K562 (cell line): ENCODE results near the gene CNDP1. TPM values are rescaled to one million over a fixed set of nuclear protein-coding genes. Genes with fewer than 3 reads are reported as not detected.

Source experiments
- ATAC-seq: fragments of 200-7000 bp; cut with Tn5 transposase; 3 replicates; pipeline ENCODE4 v1.9.1; 2020; ENCODE audit warnings: moderate library complexity
- BruUV-seq: library from RNA; stranded (reverse); fragments of 400-500 nt; replicated peaks from 2 replicates; lab custom pipeline; 2021; lab: Mats Ljungman, UMichigan
- CTCF ChIA-PET: fragments of 300-600 bp; formaldehyde crosslinking; extraction: SDS; loops from one replicate; lab custom pipeline; 2021; ENCODE audit warnings: low intra/inter-chr PET ratio; lab: Yijun Ruan, JAX
- POLR2A ChIA-PET: fragments of 300-600, 350-650 bp; sonication (Branson Sonifier 250); formaldehyde crosslinking; extraction: SDS; loops from one replicate; lab custom pipeline; 2021; ENCODE audit warnings: antibody characterized with exemption, inconsistent platforms; lab: Yijun Ruan, JAX
- DNase-seq, 4 experiments: peaks; one replicate each; pipeline versions ENCODE4 v3.0.0 to v3.0.0-alpha.2; 2011 to 2018; ENCODE audit warnings: low spot score in 3 of 4, mixed read lengths in 3 of 4; ENCODE audit errors: extremely low read depth in 1 of 4
- FAIRE-seq: peaks from 2 replicates; lab custom pipeline; 2011; peaks lifted over from hg19 to GRCh38; lab: Jason Lieb, UNC
- H2AFZ ChIP-seq: 2 replicates; pipeline ENCODE4 v1.6.0; 2011; ENCODE audit warnings: low read depth, low read length, control low read depth, inconsistent platforms
- H3K27ac ChIP-seq: fragments of 200-600 bp; 3 replicates; pipeline ENCODE4 v1.8.0; 2011; ENCODE audit warnings: low read depth, mild to moderate bottlenecking, control low read depth, inconsistent platforms, low read length, moderate library complexity, mixed read lengths; ENCODE audit errors: extremely low read depth
- H3K27me3 ChIP-seq, 2 experiments: fragments of 300-600 bp in 1 of 2; 2 replicates in 1 of 2; 3 replicates in 1 of 2; pipeline versions ENCODE4 v1.6.0 to v1.8.0; 2011; ENCODE audit warnings: inconsistent platforms in 2 of 2, low read length in 2 of 2, mild to moderate bottlenecking in 1 of 2, mixed read lengths in 1 of 2, moderate library complexity in 1 of 2; ENCODE audit not compliant: control insufficient read depth in 2 of 2, insufficient read depth in 2 of 2
- H3K36me3 ChIP-seq: fragments of 300-600 bp; 3 replicates; pipeline ENCODE4 v1.8.0; 2011; ENCODE audit warnings: mild to moderate bottlenecking, low read length, inconsistent platforms; ENCODE audit not compliant: control insufficient read depth, insufficient read depth
- H3K4me1 ChIP-seq, 2 experiments: fragments of 200-600 bp in 1 of 2; replicated peaks in 1 of 2; 2 replicates in 1 of 2; 3 replicates in 1 of 2; pipeline versions ENCODE4 v1.5.1 to v1.8.0; 2011; ENCODE audit warnings: inconsistent platforms in 2 of 2, low read length in 2 of 2, mild to moderate bottlenecking in 1 of 2, mixed read lengths in 1 of 2, moderate library complexity in 1 of 2; ENCODE audit not compliant: control insufficient read depth in 2 of 2, insufficient read depth in 2 of 2
- H3K4me2 ChIP-seq: 2 replicates; pipeline ENCODE4 v1.6.1; 2011; ENCODE audit warnings: low read length, control low read depth, inconsistent platforms, mixed read lengths; ENCODE audit not compliant: insufficient read depth
- H3K4me3 ChIP-seq: fragments of 200-600 bp; sonication (generic), shearing (Covaris generic); 2 replicates; pipeline ENCODE4 v1.5.1; 2016; ENCODE audit warnings: control low read depth, inconsistent platforms
- H3K79me2 ChIP-seq: fragments of 200-600 bp; 3 replicates; pipeline ENCODE4 v1.8.0; 2011; ENCODE audit warnings: low read length, inconsistent platforms; ENCODE audit not compliant: control insufficient read depth, insufficient read depth
- H3K9ac ChIP-seq, 2 experiments: 2 replicates each; pipeline versions ENCODE4 v1.6.0 to v1.6.1; 2011; ENCODE audit warnings: low read depth in 2 of 2, low read length in 2 of 2, control low read depth in 1 of 2, inconsistent platforms in 1 of 2, mild to moderate bottlenecking in 1 of 2, mixed read lengths in 1 of 2; ENCODE audit not compliant: insufficient read depth in 1 of 2
- H3K9me1 ChIP-seq: one replicate; pipeline ENCODE4 v1.6.0; 2011; ENCODE audit warnings: inconsistent platforms, mild to moderate bottlenecking, low read length, moderate library complexity; ENCODE audit not compliant: control insufficient read depth, insufficient read depth
- H3K9me3 ChIP-seq: replicated peaks from 2 replicates; pipeline ENCODE4 v1.5.1; 2011; ENCODE audit warnings: low read depth, low read length, inconsistent platforms; ENCODE audit not compliant: control insufficient read depth, insufficient read depth
- H4K20me1 ChIP-seq: replicated peaks from 2 replicates; pipeline ENCODE4 v1.6.1; 2011; ENCODE audit warnings: low read length, inconsistent platforms, mixed read lengths; ENCODE audit not compliant: control insufficient read depth, insufficient read depth
- CHCHD3 ChIP-seq: fragments of 250-450 bp; sonication (Bioruptor Pico); IDR thresholded peaks from 2 replicates; pipeline ENCODE4 v2.1.2; 2022; ENCODE audit warnings: mild to moderate bottlenecking
- KLF13 ChIP-seq: fragments of 450-650 bp; IDR thresholded peaks from 2 replicates; pipeline ENCODE4 v1.6.1; 2016; ENCODE audit warnings: missing genetic modification characterization, low read depth, mild to moderate bottlenecking, missing compliant biosample characterization, moderate library complexity, borderline replicate concordance
- L3MBTL2 ChIP-seq: fragments of 450-650 bp; IDR thresholded peaks from 2 replicates; pipeline ENCODE4 v1.6.1; 2016; ENCODE audit warnings: mild to moderate bottlenecking, moderate library complexity
- MEF2A ChIP-seq: IDR thresholded peaks from 2 replicates; pipeline ENCODE4 v1.6.1; 2011; ENCODE audit warnings: low read depth, mild to moderate bottlenecking, low read length, moderate library complexity; ENCODE audit not compliant: control insufficient read depth
- MYC ChIP-seq, 2 experiments: fragments of 250-450 bp in 1 of 2; sonication (Bioruptor Pico) in 1 of 2; IDR thresholded peaks; 2 replicates each; pipeline versions ENCODE4 v1.5.1 to v1.6.1; 2012 to 2021; ENCODE audit warnings: low read depth in 2 of 2, borderline replicate concordance in 1 of 2, improper control_type of control experiment in 1 of 2, low read length in 1 of 2, mild to moderate bottlenecking in 1 of 2, moderate library complexity in 1 of 2
- TCF3 ChIP-seq: sonication (generic); formaldehyde crosslinking; IDR thresholded peaks from 2 replicates; pipeline ENCODE4 v1.4.0; 2020; ENCODE audit warnings: mild to moderate bottlenecking, missing genetic modification reagents
- ZNF551 ChIP-seq: fragments of 250-450 bp; sonication (Bioruptor Pico); IDR thresholded peaks from 2 replicates; pipeline ENCODE4 v1.5.0; 2021; ENCODE audit warnings: mild to moderate bottlenecking, moderate library complexity
- ZNF561 ChIP-seq: fragments of 450-650 bp; formaldehyde crosslinking; conservative IDR thresholded peaks from 2 replicates; pipeline ENCODE4 v1.4.0; 2020; ENCODE audit warnings: mild to moderate bottlenecking, moderate library complexity
- WGBS: fragments of 100-300 bp; shearing (Covaris generic); methylation state at CpG from one replicate; pipeline ENCODE4 v1.1.6; 2016; ENCODE audit warnings: low coverage, mixed read lengths; ENCODE audit not compliant: insufficient coverage; ENCODE audit errors: missing lambda C conversion rate; 5-methylcytosine and 5-hydroxymethylcytosine counted together
- in situ Hi-C: fragments of 300-500 bp; cut with MboI; formaldehyde crosslinking; loops from 4 replicates; pipeline ENCODE4 v1.15.0; 2018; ENCODE audit warnings: inconsistent platforms, mixed read lengths
- intact Hi-C: fragments of 100-400 bp; cut with micrococcal nuclease; formaldehyde crosslinking; loops from 2 replicates; pipeline ENCODE4 v1.14.2; 2022
- polyA plus RNA-seq, 8 experiments: library from polyadenylated mRNA; depleted of rRNA in 4 of 8; stranded (reverse) in 5 of 8; unstranded in 3 of 8; fragments of >200 nt; fragmentation: Nextera tagmentation in 2 of 8; fragmentation: Illumina TruSeq in 1 of 8; extraction: Ambion mirVana in 2 of 8; extraction: Trizol in 1 of 8; gene quantifications; 2 replicates each; pipeline versions ENCODE4 v1.2.1 to v1.2.3, GENCODE V29; 2011 to 2014; ENCODE audit warnings: inconsistent platforms in 1 of 8, missing spikeins in 1 of 8
- total RNA-seq, 7 experiments: library from RNA; depleted of rRNA in 6 of 7; stranded (reverse); fragments of >200 nt in 6 of 7; fragmentation: Illumina TruSeq in 2 of 7; extraction: Trizol in 2 of 7; gene quantifications; 2 replicates each; pipeline versions ENCODE4 v1.2.1 to v1.2.3, GENCODE V29; 2011 to 2021; ENCODE audit warnings: low replicate concordance in 1 of 7
- TF ChIP-seq, protein P1 (sequence below): fragments of 450-650 bp; IDR thresholded peaks from 2 replicates; pipeline ENCODE4 v1.6.1; 2016; ENCODE audit warnings: missing biosample characterization, missing genetic modification characterization
- TF ChIP-seq, protein P2 (sequence below): fragments of 200-800 bp; sonication (Bioruptor generic); IDR thresholded peaks from 2 replicates; pipeline ENCODE4 v1.6.1; 2016; ENCODE audit warnings: missing genetic modification characterization, missing compliant biosample characterization
- TF ChIP-seq, protein P3 (sequence below): sonication (generic); formaldehyde crosslinking; IDR thresholded peaks from 2 replicates; pipeline ENCODE4 v1.8.0; 2022; ENCODE audit warnings: mild to moderate bottlenecking, missing genetic modification reagents

The CNDP1 gene
- total and polyA plus RNA-seq, 9 of the 15 experiments (the other 6 are each of a cell fraction or from before 2014, with no cell fraction given) = not detected

DNA sequence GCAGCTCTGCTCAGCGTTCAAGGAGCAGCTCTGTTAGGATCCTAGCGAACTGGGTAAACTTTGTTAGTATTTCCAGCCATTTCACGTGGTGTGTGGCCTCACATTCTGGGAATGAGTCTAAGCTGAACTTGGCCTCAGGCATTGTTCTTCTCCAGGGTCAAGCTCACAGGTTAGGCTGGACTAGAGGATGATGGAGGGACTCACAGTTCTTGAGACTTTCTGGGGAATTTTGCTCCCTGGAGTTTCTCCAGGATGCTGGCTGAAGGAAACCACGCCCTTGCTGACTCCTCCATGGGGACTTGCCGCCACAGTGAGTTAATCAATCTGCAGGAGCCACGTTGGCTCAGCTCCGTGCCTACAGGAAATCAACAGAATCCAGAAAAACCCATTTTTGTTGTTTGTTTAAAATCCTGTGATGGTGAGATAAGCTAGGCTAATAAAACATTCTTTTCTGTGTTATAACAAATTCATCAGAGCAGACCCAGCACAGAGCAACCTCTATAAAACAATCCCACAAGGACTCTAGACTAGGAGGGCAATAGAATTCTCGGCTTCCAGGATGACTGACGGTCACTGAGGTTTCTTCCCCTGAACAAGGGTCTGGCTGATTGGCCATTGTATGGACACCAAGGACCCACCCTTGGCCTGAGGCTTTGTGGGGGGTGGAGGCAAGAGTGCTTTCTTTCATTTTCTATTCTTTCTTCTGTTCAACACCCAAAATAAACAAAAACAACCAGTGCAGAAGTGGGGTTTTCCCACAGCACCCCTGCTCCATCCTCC is 12.6 kb downstream of the CNDP1 start:
- FAIRE-seq (no peak), DNase-seq (no peak), ATAC-seq (no peak)
- peaks cover 6 to 25% of the 10 kb centered on the region in 2 experiments; a peak in 4 of 5 replicates for H3K27me3 ChIP-seq
- WGBS = 0% methylated on average over 9 of the region's 9 CpGs
- ChIA-PET POLR2A (interaction anchor here (0.6 kb wide), 2 partner anchors 34 to 41 kb away, joined by 3 read pairs; no protein-coding TSS in a partner anchor), CTCF (no interaction called here)
- BruUV-seq = no TSS peak
- no peaks in the 10 kb centered on the region for H3K79me2 ChIP-seq
- H3K4me1 ChIP-seq = no peaks in the 10 kb centered on the region
- H3K36me3 ChIP-seq = no peaks in the 10 kb centered on the region
- no peaks in the 10 kb centered on the region for H3K9me1 ChIP-seq
- H3K9me3 ChIP-seq = no peaks in the 10 kb centered on the region
- H3K4me2 ChIP-seq = no peak overlapping the region
- no peaks in the 10 kb centered on the region for H4K20me1 ChIP-seq
- H3K9ac ChIP-seq = no peak overlapping the region
- no peak overlapping the region for H2AFZ ChIP-seq
- H3K4me3 ChIP-seq = no peak overlapping the region
- intact Hi-C loops (no loop called here), in situ Hi-C loops (no loop called here)
- H3K27ac ChIP-seq = no peak overlapping the region
- no peak for TF ChIP-seq CHCHD3 (CRISPR knock-in tag)
- no peak for TF ChIP-seq TCF3 (CRISPR knock-in tag)
- TF ChIP-seq, protein P1, sequence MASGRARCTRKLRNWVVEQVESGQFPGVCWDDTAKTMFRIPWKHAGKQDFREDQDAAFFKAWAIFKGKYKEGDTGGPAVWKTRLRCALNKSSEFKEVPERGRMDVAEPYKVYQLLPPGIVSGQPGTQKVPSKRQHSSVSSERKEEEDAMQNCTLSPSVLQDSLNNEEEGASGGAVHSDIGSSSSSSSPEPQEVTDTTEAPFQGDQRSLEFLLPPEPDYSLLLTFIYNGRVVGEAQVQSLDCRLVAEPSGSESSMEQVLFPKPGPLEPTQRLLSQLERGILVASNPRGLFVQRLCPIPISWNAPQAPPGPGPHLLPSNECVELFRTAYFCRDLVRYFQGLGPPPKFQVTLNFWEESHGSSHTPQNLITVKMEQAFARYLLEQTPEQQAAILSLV (tag) = no peak
- no peak for TF ChIP-seq L3MBTL2
- TF ChIP-seq, protein P2, sequence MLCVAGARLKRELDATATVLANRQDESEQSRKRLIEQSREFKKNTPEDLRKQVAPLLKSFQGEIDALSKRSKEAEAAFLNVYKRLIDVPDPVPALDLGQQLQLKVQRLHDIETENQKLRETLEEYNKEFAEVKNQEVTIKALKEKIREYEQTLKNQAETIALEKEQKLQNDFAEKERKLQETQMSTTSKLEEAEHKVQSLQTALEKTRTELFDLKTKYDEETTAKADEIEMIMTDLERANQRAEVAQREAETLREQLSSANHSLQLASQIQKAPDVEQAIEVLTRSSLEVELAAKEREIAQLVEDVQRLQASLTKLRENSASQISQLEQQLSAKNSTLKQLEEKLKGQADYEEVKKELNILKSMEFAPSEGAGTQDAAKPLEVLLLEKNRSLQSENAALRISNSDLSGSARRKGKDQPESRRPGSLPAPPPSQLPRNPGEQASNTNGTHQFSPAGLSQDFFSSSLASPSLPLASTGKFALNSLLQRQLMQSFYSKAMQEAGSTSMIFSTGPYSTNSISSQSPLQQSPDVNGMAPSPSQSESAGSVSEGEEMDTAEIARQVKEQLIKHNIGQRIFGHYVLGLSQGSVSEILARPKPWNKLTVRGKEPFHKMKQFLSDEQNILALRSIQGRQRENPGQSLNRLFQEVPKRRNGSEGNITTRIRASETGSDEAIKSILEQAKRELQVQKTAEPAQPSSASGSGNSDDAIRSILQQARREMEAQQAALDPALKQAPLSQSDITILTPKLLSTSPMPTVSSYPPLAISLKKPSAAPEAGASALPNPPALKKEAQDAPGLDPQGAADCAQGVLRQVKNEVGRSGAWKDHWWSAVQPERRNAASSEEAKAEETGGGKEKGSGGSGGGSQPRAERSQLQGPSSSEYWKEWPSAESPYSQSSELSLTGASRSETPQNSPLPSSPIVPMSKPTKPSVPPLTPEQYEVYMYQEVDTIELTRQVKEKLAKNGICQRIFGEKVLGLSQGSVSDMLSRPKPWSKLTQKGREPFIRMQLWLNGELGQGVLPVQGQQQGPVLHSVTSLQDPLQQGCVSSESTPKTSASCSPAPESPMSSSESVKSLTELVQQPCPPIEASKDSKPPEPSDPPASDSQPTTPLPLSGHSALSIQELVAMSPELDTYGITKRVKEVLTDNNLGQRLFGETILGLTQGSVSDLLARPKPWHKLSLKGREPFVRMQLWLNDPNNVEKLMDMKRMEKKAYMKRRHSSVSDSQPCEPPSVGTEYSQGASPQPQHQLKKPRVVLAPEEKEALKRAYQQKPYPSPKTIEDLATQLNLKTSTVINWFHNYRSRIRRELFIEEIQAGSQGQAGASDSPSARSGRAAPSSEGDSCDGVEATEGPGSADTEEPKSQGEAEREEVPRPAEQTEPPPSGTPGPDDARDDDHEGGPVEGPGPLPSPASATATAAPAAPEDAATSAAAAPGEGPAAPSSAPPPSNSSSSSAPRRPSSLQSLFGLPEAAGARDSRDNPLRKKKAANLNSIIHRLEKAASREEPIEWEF = no peak
- TF ChIP-seq MYC (IDR thresholded peaks at IDR 0.05; ENCODE audit: low read depth, low read length) = no peak
- no peak for TF ChIP-seq MYC (CRISPR knock-in tag; IDR thresholded peaks at IDR 0.05; ENCODE audit: borderline replicate concordance, low read depth)
- no peak for TF ChIP-seq ZNF551
- TF ChIP-seq MEF2A = no peak
- no peak for TF ChIP-seq ZNF561
- no peak for TF ChIP-seq KLF13 (tag)
- TF ChIP-seq, protein P3, sequence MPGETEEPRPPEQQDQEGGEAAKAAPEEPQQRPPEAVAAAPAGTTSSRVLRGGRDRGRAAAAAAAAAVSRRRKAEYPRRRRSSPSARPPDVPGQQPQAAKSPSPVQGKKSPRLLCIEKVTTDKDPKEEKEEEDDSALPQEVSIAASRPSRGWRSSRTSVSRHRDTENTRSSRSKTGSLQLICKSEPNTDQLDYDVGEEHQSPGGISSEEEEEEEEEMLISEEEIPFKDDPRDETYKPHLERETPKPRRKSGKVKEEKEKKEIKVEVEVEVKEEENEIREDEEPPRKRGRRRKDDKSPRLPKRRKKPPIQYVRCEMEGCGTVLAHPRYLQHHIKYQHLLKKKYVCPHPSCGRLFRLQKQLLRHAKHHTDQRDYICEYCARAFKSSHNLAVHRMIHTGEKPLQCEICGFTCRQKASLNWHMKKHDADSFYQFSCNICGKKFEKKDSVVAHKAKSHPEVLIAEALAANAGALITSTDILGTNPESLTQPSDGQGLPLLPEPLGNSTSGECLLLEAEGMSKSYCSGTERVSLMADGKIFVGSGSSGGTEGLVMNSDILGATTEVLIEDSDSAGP = no peak
